ENCODE results near the gene AVPR1B. TPM values are rescaled to one million over a fixed set of nuclear protein-coding genes. Genes with fewer than 3 reads are reported as not detected.

The AVPR1B gene, protein sequence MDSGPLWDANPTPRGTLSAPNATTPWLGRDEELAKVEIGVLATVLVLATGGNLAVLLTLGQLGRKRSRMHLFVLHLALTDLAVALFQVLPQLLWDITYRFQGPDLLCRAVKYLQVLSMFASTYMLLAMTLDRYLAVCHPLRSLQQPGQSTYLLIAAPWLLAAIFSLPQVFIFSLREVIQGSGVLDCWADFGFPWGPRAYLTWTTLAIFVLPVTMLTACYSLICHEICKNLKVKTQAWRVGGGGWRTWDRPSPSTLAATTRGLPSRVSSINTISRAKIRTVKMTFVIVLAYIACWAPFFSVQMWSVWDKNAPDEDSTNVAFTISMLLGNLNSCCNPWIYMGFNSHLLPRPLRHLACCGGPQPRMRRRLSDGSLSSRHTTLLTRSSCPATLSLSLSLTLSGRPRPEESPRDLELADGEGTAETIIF
- not detected in 2 replicates for total RNA-seq

DNA sequence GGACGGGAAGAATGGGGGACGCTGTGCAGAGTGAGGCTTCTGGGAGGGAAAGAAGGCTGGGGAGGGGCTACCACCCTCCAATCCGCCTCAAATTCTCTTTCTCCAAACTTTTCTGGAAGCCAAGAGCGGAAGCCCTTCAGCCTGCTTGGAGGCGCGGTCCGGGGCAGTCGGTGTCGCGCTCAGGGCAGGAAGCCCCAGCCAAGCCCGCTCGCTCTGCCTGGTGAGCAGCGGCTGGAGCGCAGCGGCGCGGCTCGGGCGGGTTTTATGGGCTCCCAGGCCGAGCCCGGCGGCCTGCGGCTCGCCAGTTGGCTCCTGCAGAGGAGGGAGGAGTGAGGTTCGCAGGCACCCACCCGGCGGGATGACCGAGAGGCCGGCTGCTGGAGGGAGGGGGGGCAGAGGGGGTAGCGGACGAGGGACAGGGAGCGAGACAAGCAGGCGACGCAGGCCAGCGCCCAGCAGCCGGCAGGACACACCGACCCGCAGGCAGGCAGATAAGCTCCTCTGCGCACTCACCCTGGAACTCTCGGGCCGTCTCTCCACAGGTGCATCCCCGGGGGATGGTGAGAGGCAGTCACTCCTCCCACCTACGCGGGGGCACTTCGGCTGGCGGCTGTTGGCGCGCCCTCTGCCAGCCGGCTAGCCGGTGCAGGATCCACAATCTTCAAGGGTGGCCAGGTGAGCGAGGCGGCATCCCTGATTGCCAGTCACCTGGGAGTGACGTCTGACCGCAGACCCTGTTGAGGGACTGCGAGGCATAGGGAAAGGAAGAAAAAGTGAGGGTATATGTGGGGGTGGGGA lies at the start of gene AVPR1B:
Gene AVPR1B (minus strand): TSS at position 238 of the 798 bp plus-strand sequence. CDS start 498 bp downstream, outside the sequence.

Other genes with a start within 250 kb of the AVPR1B start
- not detected in 2 replicates for gene SLC26A9, start 173.9 kb downstream of the AVPR1B start, total RNA-seq
- gene RAB7B, start 114.0 kb downstream of the AVPR1B start, total RNA-seq = 13.6 and 14.9 TPM in 2 replicates
- not detected in 2 replicates for gene CTSE, start 93.5 kb downstream of the AVPR1B start, total RNA-seq
- gene RHEX, start 64.2 kb downstream of the AVPR1B start, total RNA-seq = not detected in 2 replicates
- 3.3 and 3.4 TPM in 2 replicates for gene FAM72A, start 85.5 kb upstream of the AVPR1B start, total RNA-seq
- 39.4 and 45.6 TPM in 2 replicates for gene SRGAP2, start 86.2 kb upstream of the AVPR1B start, total RNA-seq

Measured in bronchial smooth muscle cell (primary cell).